Measurements from ENCODE around the gene ATP1A4.

DNA sequence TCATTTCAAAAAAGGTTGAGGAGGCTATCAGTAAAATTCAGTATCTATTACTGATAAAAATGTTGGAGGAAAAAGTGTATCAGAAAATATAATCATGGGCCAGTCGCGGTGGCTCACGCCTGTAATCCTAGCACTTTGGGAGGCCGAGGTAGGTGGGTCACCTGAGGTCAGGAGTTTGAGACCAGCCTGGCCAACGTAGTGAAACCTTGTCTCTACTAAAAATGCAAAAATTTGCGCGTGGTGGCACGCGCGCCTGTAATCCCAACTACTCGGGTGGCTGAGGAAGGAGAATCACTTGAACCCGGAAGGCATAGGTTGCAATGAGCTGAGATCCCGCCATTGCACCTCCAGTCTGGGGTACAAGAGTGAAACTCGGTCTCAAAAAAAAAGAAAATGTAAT lies 5.3 kb upstream of the ATP1A4 start:
- no peak for TF ChIP-seq POLR2A (IDR thresholded peaks at IDR 0.05)
- TF ChIP-seq, protein P1, sequence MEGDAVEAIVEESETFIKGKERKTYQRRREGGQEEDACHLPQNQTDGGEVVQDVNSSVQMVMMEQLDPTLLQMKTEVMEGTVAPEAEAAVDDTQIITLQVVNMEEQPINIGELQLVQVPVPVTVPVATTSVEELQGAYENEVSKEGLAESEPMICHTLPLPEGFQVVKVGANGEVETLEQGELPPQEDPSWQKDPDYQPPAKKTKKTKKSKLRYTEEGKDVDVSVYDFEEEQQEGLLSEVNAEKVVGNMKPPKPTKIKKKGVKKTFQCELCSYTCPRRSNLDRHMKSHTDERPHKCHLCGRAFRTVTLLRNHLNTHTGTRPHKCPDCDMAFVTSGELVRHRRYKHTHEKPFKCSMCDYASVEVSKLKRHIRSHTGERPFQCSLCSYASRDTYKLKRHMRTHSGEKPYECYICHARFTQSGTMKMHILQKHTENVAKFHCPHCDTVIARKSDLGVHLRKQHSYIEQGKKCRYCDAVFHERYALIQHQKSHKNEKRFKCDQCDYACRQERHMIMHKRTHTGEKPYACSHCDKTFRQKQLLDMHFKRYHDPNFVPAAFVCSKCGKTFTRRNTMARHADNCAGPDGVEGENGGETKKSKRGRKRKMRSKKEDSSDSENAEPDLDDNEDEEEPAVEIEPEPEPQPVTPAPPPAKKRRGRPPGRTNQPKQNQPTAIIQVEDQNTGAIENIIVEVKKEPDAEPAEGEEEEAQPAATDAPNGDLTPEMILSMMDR (IDR thresholded peaks at IDR 0.05 in 4 of 5, conservative IDR thresholded peaks at IDR 0.05 in 1 of 5), result no peak

All from gastrocnemius medialis (tissue), 4 donors.